Activated CD8-positive, alpha-beta memory T cell treated with anti-CD3 and anti-CD28 coated beads for 36 hours (primary cell): ENCODE measurements around the gene FPGT. TPM values are rescaled to one million over a fixed set of nuclear protein-coding genes. Genes with fewer than 3 reads are reported as not detected.
"Not testable (repeated sequence)": the region's sequence is repeated elsewhere in the genome, so short reads cannot be mapped to it uniquely, and the experiment has no call there.

ENCODE experiments used
- CTCF ChIA-PET: fragments of 350-600 bp; sonication (Branson Sonifier 250); formaldehyde crosslinking; loops from one replicate; lab custom pipeline; 2021; ENCODE audit warnings: antibody characterized with exemption; lab: Charles Lee
- POLR2A ChIA-PET: fragments of 350-600 bp; sonication (Branson Sonifier 250); formaldehyde crosslinking; loops from one replicate; lab custom pipeline; 2021; ENCODE audit warnings: antibody characterized with exemption; lab: Charles Lee
- total RNA-seq, 2 experiments: library from RNA; stranded (reverse); gene quantifications; one replicate each; pipeline ENCODE4 v1.2.3, GENCODE V29; 2021

FPGT gene
- total RNA-seq = 10 to 100 TPM; 11.5 to 15.7 TPM

GRCh38 chr1:74197657-74198552 lies at the start of gene FPGT, which contains the start of gene LRRIQ3:
FPGT (plus strand) TSS chr1:74198242; CDS start chr1:74198279, 37 bp downstream.
LRRIQ3 (minus strand) TSS chr1:74198176; CDS start chr1:74183684, 14,492 bp downstream.
- POLR2A ChIA-PET = interaction anchor here (0.7 kb wide), 1 partner anchor 302 kb away, joined by 3 read pairs; no protein-coding TSS in a partner anchor

GRCh38 chr1:74160046-74160445 lies 38.0 kb upstream of the FPGT start:
- POLR2A ChIA-PET = no interaction called here
- CTCF ChIA-PET = no interaction called here

More at GRCh38 chr1:74197657-74198552, at the start of gene FPGT, which contains the start of gene LRRIQ3:
- CTCF ChIA-PET = no interaction called here

- ChIA-PET POLR2A (no interaction called here), CTCF (no interaction called here)
These were observed 36.5 kb upstream of the FPGT start for GRCh38 chr1:74161497-74161896.

- CTCF ChIA-PET = no interaction called here
These were observed 35.7 kb upstream of the FPGT start for GRCh38 chr1:74162333-74162732.

GRCh38 chr1:74174423-74174822 lies 23.6 kb upstream of the FPGT start:
- POLR2A ChIA-PET, CTCF ChIA-PET: not testable (repeated sequence)

More at GRCh38 chr1:74162333-74162732, 35.7 kb upstream of the FPGT start:
- POLR2A ChIA-PET = no interaction called here

- ChIA-PET POLR2A (no interaction called here), CTCF (no interaction called here)
These were observed 17.6 kb upstream of the FPGT start for GRCh38 chr1:74180490-74180889.

- ChIA-PET POLR2A (no interaction called here), CTCF (no interaction called here)
These were observed 4.1 kb upstream of the FPGT start for GRCh38 chr1:74193908-74194307.

GRCh38 chr1:74195339-74195738 lies 2.7 kb upstream of the FPGT start:
- CTCF ChIA-PET = no interaction called here
- POLR2A ChIA-PET = no interaction called here

GRCh38 chr1:74197255-74197654 lies 787 bp upstream of the FPGT start:
- CTCF ChIA-PET = no interaction called here
- POLR2A ChIA-PET = interaction anchor here (0.7 kb wide), 1 partner anchor 302 kb away, joined by 3 read pairs; no protein-coding TSS in a partner anchor

- POLR2A ChIA-PET = no interaction called here
These were observed 1.5 kb downstream of the FPGT start for GRCh38 chr1:74199504-74199903.

GRCh38 chr1:74205266-74205665 lies 7.2 kb downstream of the FPGT start:
- ChIA-PET CTCF (no interaction called here), POLR2A (no interaction called here)

More at GRCh38 chr1:74199504-74199903, 1.5 kb downstream of the FPGT start:
- CTCF ChIA-PET = no interaction called here

GRCh38 chr1:74215229-74215628 lies 17.2 kb downstream of the FPGT start:
- POLR2A ChIA-PET = no interaction called here
- CTCF ChIA-PET = no interaction called here

- ChIA-PET CTCF (no interaction called here), POLR2A (no interaction called here)
These were observed 24.7 kb downstream of the FPGT start for GRCh38 chr1:74222701-74223100.

GRCh38 chr1:74223453-74223852 lies 25.4 kb downstream of the FPGT start:
- ChIA-PET POLR2A (no interaction called here), CTCF (no interaction called here)

GRCh38 chr1:74235153-74235552 lies 37.1 kb downstream of the FPGT start, which contains the start of gene TNNI3K:
TNNI3K (plus strand) TSS chr1:74235387; CDS start chr1:74235452, 65 bp downstream.
- CTCF ChIA-PET = no interaction called here
- POLR2A ChIA-PET = no interaction called here

- CTCF ChIA-PET = no interaction called here
- POLR2A ChIA-PET = no interaction called here
These were observed 38.4 kb downstream of the FPGT start for GRCh38 chr1:74236440-74236839.

GRCh38 chr1:74237035-74237434 lies 39.0 kb downstream of the FPGT start:
- ChIA-PET POLR2A (no interaction called here), CTCF (no interaction called here)

GRCh38 chr1:74237787-74238186 lies 39.7 kb downstream of the FPGT start:
- CTCF ChIA-PET = no interaction called here
- POLR2A ChIA-PET = no interaction called here

GRCh38 chr1:74245168-74245772 lies 47.2 kb downstream of the FPGT start:
- CTCF ChIA-PET = no interaction called here
- POLR2A ChIA-PET = no interaction called here

GRCh38 chr1:74246315-74246714 lies 48.3 kb downstream of the FPGT start:
- ChIA-PET POLR2A (no interaction called here), CTCF (no interaction called here)
